Left hindlimb (tissue), 1 donor: ENCODE data around the gene CFAP91.
"Not testable (repeated sequence)": the region's sequence is repeated elsewhere in the genome, so short reads cannot be mapped to it uniquely, and the experiment has no call there.

Source experiments
- DNase-seq: peaks from one replicate; pipeline ENCODE4 v3.0.0-alpha.2; 2018

Gene CFAP91

DNA sequence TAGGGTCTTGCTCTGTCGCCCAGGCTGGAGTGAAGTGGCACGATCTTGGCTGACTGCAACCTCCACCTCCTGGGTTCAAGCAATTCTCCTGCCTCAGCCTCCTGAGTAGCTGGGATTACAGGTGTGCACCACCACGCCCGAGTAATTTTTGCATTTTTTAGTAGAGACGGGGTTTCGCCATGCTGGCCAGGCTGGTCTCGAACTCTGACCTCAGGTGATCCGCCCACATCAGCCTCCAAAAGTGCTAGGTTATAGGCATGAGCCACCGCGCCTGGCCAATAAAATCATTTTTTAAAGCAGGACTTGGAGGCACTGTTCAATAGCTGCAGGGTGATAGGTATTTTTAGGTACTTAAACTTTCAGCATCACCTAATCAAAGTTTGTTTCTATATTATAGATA is 24.6 kb upstream of the CFAP91 start:
- not testable (repeated sequence) for DNase-seq

- DNase-seq = no peak
Observed at GRCh38 chr3:119679874-119680273, 22.9 kb upstream of the CFAP91 start.

- no peak for DNase-seq
Observed at GRCh38 chr3:119681279-119681678, 21.5 kb upstream of the CFAP91 start.

- no peak for DNase-seq
Observed at GRCh38 chr3:119683421-119683820, 19.4 kb upstream of the CFAP91 start.

GRCh38 chr3:119690043-119690656 is 12.7 kb upstream of the CFAP91 start:
- DNase-seq = no peak

DNA sequence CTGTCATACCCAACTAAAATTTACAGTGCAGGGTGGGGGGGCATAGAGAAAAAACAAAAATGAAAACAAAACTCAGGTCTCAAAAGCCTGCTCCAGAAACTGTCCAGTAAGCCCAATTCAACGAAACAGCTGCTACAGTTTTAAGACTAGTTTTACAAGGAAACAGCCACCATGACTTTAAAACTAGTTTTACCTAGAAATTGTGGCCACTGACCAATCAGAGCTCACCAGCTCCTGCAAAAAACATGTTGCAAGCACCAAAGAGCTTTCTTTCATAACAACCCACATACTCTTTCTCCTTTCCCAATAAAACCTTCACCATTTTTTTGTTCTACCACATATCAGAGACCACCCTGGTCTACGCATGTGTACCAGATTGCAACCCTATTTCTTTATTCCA is 7.3 kb upstream of the CFAP91 start:
- no peak for DNase-seq

GRCh38 chr3:119697394-119697793 is 5.4 kb upstream of the CFAP91 start:
- DNase-seq = no peak

GRCh38 chr3:119700269-119700919 is 2.4 kb upstream of the CFAP91 start:
- no peak for DNase-seq

DNA sequence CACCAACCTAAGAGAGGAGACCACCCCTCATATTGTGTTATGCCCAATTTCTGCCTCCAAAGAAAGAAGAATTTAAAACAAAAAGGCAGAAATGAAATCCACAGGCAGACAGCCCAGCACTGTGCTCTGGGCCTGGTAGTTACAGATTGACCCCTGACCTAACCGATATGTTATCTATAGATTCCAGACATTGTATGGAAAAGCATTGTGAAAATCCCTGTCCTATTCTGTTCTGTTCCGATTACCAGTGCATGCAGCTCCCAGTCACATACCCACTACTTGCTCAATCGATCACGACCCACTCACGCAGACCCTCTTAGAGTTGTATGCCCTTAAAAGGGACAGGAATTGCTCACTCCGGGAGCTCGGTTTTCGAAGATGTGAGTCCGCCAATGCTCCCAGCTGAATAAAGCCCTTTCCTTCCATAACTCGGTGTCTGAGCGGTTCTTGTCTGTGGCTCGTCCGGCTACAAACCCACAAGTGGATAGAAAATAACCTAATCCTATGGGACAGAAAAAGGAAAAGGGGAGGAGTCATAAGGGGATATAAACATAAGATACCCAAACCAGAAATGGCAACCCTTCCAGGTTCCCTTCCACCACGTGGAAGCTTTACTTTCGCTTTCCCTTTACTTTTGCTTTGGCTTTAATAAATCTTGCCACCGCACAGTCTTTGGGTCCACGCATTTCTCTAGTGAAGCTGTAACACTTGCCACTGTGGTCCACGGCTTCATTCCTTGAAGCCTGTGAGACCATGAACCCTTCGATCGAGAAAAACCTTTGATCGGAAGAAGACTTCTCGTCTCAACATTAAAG is 1.7 kb upstream of the CFAP91 start:
- DNase-seq = no peak

GRCh38 chr3:119703820-119704531 is 1.2 kb downstream of the CFAP91 start:
- DNase-seq = no peak

DNA sequence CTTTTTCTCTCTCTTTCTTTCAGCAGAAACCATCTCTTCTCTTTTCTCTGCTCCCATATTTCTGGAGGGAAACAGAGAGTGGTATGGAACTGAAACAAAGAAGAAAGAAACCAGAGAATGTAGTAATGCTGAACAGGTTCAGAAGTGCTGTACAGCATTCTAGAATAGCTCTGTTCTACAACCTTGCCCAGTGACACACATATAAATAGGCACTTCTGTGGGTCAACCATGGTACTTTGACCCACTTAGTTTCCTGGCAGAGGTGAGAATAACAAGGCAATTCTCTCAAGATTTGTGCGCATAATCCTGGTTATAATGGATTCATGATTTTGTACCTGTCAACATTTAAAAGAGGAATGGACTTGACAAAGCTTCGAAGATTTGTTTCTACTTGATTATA is 12.3 kb downstream of the CFAP91 start:
- no peak for DNase-seq

- no peak for DNase-seq
Observed at GRCh38 chr3:119716998-119717397, 14.2 kb downstream of the CFAP91 start.

DNA sequence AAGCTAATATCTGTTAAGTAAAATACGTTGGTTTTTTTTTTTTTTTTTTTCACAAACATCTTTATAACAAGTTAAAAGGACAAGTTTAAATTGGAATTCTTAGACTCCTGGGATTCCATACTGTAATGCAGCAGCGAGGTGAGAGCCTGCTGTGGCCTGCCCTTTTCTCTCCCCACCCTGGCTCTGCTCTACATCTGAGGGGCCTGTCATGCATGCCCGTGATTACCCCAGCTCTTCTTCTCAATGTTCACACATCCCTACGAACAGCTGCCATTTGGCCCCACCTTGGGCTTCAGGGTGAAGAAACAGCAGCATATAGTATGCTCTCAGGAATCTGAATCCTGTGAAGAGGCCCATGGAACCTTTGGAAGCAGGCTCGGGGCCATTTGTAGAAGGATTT is 14.7 kb downstream of the CFAP91 start:
- no peak for DNase-seq

- DNase-seq = no peak
Observed at GRCh38 chr3:119723022-119723421, 20.2 kb downstream of the CFAP91 start.

DNA sequence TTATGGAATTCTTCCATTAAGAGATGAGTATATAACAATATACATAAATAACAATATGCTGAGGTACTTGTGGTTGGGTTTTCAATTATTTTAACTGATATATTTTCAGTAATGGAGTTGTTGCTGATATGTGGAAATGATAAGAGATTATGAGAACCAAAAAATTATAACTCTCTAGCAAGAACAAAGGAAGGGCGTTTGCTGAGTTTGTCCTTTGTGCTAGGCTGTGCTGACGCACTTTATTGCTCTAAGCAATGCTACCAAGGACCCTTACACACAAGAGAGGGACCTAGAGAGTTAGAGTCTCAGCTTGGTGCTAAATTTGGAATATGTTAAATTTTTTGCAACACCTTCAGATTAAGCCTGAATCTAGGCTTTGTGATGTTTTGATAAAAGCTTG is 24.1 kb downstream of the CFAP91 start:
- no peak for DNase-seq

DNA sequence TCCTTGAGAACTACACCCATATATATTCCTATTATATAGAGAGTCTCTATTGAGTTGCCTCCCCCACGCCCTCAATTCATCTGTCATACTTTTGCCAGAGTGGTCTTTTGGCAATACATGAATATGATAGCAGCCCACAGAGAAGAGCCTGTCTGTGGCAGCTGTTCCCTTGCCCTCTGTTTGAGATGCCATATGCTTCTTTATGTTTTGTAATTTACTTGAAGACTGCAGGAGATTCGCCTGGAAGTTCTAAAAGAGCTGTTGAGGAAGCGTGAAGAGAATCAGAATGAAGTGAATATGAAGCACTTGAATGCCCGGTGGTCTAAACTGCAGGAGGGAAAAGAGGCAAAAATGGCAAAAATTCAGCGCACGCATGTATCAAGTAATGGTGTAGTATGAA is 27.2 kb downstream of the CFAP91 start:
- no peak for DNase-seq

DNA sequence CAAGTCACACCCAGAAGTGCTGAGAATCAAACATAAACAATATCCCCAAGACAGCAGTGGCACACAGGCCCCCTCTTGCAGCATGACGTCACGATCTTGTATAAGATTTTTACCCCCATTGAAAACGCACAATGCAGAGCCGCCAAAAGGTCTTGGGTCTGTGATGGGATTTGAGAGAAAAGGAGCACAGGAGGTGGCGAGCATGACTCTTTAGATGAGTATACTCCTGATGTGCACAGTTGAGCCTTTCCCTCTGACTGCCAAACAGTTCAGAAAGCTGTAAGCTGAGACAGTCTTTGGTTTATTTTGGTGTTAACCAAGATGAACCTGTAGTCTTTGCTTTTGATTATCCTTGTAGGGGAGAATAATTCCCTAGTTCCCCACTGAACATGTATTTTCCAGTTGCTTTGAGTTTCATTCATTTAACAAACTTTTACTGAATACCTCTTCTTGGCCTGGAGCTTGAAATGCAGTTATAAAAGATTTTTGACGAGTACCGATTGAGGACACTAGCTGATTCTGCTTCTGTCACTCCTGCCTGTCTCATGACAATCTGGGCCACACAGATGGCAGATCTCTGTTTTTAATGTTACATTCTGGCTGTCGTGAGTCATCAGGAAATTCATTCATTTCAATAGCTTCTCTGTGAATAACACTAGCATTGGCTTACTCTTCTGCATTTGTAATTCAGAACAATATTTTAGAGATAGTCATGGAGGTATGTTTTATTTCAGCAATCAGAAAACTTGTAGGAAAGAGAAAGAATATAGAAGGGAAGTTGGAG is 28.9 kb downstream of the CFAP91 start:
- DNase-seq = no peak

- DNase-seq = no peak
Observed at GRCh38 chr3:119733812-119734211, 31.0 kb downstream of the CFAP91 start.

- DNase-seq = no peak
Observed at GRCh38 chr3:119738741-119739140, 35.9 kb downstream of the CFAP91 start.

- DNase-seq = no peak
Observed at GRCh38 chr3:119741657-119742590, 39.1 kb downstream of the CFAP91 start.

DNA sequence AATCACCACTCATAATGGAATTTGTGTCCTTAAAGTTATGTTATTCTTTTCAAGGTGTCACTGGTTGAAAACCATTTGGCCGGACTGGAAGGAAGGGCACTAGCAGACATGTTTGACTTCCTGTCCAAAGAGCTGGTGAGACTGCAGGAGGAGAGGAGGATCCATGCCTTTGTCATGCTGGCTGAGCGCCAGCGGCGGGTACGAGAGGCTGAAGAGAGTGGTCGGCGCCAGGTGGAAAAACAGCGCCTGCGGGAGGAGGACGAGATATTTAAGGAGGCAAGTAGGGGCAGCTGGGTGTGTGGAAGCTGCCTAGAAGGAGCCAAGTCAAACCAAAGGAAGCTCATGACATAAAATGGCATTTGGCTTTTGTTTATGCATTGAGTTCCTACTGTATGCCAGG is 41.1 kb downstream of the CFAP91 start:
- no peak for DNase-seq

- DNase-seq = no peak
Observed at GRCh38 chr3:119745942-119746341, 43.1 kb downstream of the CFAP91 start.
